Measurements from ENCODE around the gene NOL6.
A peak's percentile ranks its signal among the peaks of the same experiment; 100 is the strongest.

Gene NOL6

DNA sequence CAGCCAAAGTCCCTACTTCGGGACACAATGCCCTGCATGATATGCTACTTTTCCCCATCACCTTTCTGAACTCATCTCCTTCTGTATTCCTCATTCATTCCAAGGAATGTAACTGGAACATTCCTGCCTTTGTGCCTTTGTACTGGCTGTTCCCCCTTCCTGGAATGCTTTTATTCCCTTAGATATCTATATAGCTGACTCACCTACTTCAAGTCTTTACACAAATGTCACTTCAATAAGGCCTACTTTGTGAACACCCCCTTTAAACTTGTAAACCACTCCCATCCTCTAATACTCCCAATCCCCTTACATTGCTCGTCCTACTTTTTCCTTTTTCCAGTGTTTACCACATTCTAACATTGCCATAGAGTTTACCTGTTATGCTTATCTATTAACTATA is 2.4 kb downstream of the NOL6 start:
- no peak for DNase-seq (ENCODE audit: insufficient read length, low spot score)
- TF ChIP-seq TAF1 (IDR thresholded peaks at IDR 0.05; ENCODE audit: low read depth, low read length) (no peak), POLR2A (IDR thresholded peaks at IDR 0.05; ENCODE audit: low read depth, low read length) (no peak), POLR2AphosphoS5 (IDR thresholded peaks at IDR 0.05; ENCODE audit: low read depth, low read length) (no peak), SPI1 (IDR thresholded peaks at IDR 0.05; ENCODE audit: low read depth, low read length) (no peak), PAX5 (IDR thresholded peaks at IDR 0.05; ENCODE audit: insufficient read depth, low read length, severe bottlenecking) (no peak), POU2F2 (IDR thresholded peaks at IDR 0.05; ENCODE audit: low read depth, low read length) (no peak)
- no peak for FAIRE-seq

GRCh38 chr9:33469891-33470290 is 3.8 kb downstream of the NOL6 start:
- DNase-seq (ENCODE audit: insufficient read length, low spot score) = no peak
- FAIRE-seq = no peak
- no peak for TF ChIP-seq POLR2A (IDR thresholded peaks at IDR 0.05; ENCODE audit: low read depth, low read length)
- no peak for TF ChIP-seq POLR2AphosphoS5 (IDR thresholded peaks at IDR 0.05; ENCODE audit: low read depth, low read length)
- no peak for TF ChIP-seq SPI1 (IDR thresholded peaks at IDR 0.05; ENCODE audit: low read depth, low read length)
- TF ChIP-seq PAX5 (IDR thresholded peaks at IDR 0.05; ENCODE audit: insufficient read depth, low read length, severe bottlenecking) = no peak
- TF ChIP-seq POU2F2 (IDR thresholded peaks at IDR 0.05; ENCODE audit: low read depth, low read length) = no peak
- no peak for TF ChIP-seq TAF1 (IDR thresholded peaks at IDR 0.05; ENCODE audit: low read depth, low read length)

DNA sequence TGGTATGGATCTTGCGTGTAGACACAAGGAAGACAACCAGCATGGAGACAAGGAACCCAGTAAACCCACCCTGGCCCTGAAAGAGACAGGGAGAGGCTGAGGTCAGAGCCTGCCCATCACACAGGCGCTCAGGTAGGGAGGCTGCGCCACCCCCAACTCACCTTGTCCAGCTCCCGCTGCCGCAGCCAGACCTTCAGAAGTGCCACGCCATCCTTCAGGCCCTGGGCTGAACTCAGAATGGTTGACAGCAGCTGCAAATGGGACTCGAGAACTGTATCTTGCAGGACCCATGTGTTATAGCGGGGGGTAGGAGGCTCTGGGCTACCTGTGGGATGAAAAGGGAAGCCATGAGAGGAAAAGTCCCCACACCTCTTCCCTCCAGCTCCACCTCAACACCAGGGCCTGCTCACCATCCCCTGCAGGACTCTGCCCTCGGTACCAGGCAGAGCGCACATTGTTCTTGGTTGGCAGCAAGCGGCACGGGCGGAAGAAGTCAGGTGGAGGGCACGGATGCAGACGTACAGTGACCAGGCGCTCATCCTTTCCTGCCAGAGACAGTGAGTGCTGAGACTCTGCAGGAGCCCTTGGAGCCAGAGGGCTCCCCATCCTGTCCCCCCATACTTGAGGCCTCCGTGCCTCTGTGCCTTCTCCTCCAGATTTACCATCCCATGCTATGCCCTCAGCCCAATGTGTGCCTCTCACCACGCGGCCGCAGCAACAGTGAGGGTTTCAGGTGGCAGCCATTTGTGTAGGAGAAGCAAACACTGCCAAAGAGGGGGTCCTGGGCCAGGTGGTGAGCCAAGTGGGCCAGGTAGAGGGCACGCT is 4.7 kb downstream of the NOL6 start:
- FAIRE-seq (no peak), DNase-seq (ENCODE audit: insufficient read length, low spot score) (no peak)
- no peak for TF ChIP-seq POU2F2 (IDR thresholded peaks at IDR 0.05; ENCODE audit: low read depth, low read length)
- no peak for TF ChIP-seq TAF1 (IDR thresholded peaks at IDR 0.05; ENCODE audit: low read depth, low read length)
- TF ChIP-seq POLR2AphosphoS5 (IDR thresholded peaks at IDR 0.05; ENCODE audit: low read depth, low read length) = no peak
- TF ChIP-seq POLR2A (IDR thresholded peaks at IDR 0.05; ENCODE audit: low read depth, low read length) = no peak

DNA sequence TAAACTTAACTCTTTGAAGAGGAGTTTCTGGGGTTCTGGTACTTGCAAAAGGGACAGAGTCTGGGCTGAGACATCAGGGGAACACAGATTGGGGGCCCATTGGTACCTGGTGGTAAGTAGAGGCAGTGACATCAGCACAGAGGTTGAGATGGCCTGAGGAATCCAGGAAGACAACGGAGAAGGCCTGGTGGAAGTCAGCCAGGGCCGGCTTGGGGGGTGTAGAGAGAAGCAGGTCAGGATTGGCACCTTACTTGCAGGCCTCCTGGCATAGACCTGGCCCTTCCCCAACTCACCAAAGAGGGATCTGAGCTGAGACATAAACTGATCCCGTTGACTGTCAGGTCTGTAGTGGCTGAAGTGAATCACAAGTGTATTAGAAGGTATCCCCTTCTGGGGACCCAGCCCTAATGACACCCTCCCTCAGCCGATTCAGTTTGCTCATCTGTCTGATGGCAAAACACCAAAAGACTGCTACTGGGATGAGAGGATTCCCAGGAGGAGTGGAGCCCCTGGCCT is 5.5 kb downstream of the NOL6 start:
- FAIRE-seq (no peak), DNase-seq (ENCODE audit: insufficient read length, low spot score) (no peak)
- TF ChIP-seq POU2F2 (IDR thresholded peaks at IDR 0.05; ENCODE audit: low read depth, low read length) (no peak), POLR2AphosphoS5 (IDR thresholded peaks at IDR 0.05; ENCODE audit: low read depth, low read length) (no peak), TAF1 (IDR thresholded peaks at IDR 0.05; ENCODE audit: low read depth, low read length) (no peak), POLR2A (IDR thresholded peaks at IDR 0.05; ENCODE audit: low read depth, low read length) (no peak), PAX5 (IDR thresholded peaks at IDR 0.05; ENCODE audit: insufficient read depth, low read length, severe bottlenecking) (no peak)

DNA sequence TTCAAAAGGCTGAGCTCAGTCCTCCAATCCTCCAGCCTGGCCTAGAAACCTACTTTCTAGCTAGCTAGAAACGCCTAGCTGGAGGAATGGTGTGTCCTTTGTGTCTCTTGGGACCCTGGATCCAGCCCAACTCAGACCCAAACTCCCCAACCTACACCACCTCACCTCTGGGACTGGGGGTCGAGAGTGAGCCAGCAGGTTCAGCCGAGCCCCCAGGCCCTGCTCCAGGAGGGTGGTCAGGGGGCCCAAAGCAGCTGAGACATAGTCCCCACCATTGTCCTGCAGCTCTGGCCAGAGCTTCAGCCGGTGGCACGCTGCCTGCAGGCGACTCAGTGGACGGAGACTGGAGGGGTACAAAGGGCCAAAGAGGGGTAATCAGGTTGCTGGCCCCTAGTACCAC is 6.2 kb downstream of the NOL6 start:
- FAIRE-seq = no peak
- TF ChIP-seq SPI1 (IDR thresholded peaks at IDR 0.05; ENCODE audit: low read depth, low read length) (no peak), POLR2AphosphoS5 (IDR thresholded peaks at IDR 0.05; ENCODE audit: low read depth, low read length) (no peak), POLR2A (IDR thresholded peaks at IDR 0.05; ENCODE audit: low read depth, low read length) (no peak), PAX5 (IDR thresholded peaks at IDR 0.05; ENCODE audit: insufficient read depth, low read length, severe bottlenecking) (no peak), TAF1 (IDR thresholded peaks at IDR 0.05; ENCODE audit: low read depth, low read length) (no peak), POU2F2 (IDR thresholded peaks at IDR 0.05; ENCODE audit: low read depth, low read length) (no peak)
- no peak for DNase-seq (ENCODE audit: insufficient read length, low spot score)

- peak; percentile 41 for FAIRE-seq
- TF ChIP-seq POLR2AphosphoS5 (IDR thresholded peaks at IDR 0.05; ENCODE audit: low read depth, low read length) (no peak), POU2F2 (IDR thresholded peaks at IDR 0.05; ENCODE audit: low read depth, low read length) (no peak), TAF1 (IDR thresholded peaks at IDR 0.05; ENCODE audit: low read depth, low read length) (no peak), PAX5 (IDR thresholded peaks at IDR 0.05; ENCODE audit: insufficient read depth, low read length, severe bottlenecking) (no peak), POLR2A (IDR thresholded peaks at IDR 0.05; ENCODE audit: low read depth, low read length) (no peak), SPI1 (IDR thresholded peaks at IDR 0.05; ENCODE audit: low read depth, low read length) (no peak)
Observed at GRCh38 chr9:33466565-33467495, 6.9 kb downstream of the NOL6 start.

GRCh38 chr9:33465596-33466564 is 7.8 kb downstream of the NOL6 start:
- no peak for TF ChIP-seq SPI1 (IDR thresholded peaks at IDR 0.05; ENCODE audit: low read depth, low read length)
- TF ChIP-seq POLR2A (IDR thresholded peaks at IDR 0.05; ENCODE audit: low read depth, low read length) = no peak
- TF ChIP-seq POLR2AphosphoS5 (IDR thresholded peaks at IDR 0.05; ENCODE audit: low read depth, low read length) = no peak
- TF ChIP-seq PAX5 (IDR thresholded peaks at IDR 0.05; ENCODE audit: insufficient read depth, low read length, severe bottlenecking) = no peak
- no peak for TF ChIP-seq TAF1 (IDR thresholded peaks at IDR 0.05; ENCODE audit: low read depth, low read length)
- TF ChIP-seq POU2F2 (IDR thresholded peaks at IDR 0.05; ENCODE audit: low read depth, low read length) = no peak
- FAIRE-seq = no peak
- DNase-seq (ENCODE audit: insufficient read length, low spot score) = peak; percentile 12

More at GRCh38 chr9:33466565-33467495, 6.9 kb downstream of the NOL6 start:
- DNase-seq (ENCODE audit: insufficient read length, low spot score) = peak; percentile 81

DNA sequence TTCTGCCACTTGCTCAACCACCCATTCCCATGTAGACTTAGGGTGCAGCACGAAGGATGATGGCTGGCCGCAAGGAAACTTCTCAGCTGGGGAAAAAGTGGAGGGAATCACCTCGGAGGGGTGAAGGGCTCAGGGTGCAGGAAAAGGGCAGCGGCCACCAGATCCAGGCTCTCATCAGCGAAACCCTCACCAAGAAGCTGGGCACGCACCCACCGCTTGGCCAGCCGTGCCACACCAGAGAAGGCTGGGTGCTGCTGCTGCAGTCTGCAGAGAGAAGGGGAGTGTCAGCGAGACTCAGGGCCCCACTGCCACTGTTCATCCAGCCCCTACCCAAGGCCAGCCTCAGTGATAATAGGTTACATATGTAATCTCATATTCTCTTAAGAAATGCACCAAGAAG is 8.6 kb downstream of the NOL6 start:
- TF ChIP-seq PAX5 (IDR thresholded peaks at IDR 0.05; ENCODE audit: insufficient read depth, low read length, severe bottlenecking) (no peak), POLR2A (IDR thresholded peaks at IDR 0.05; ENCODE audit: low read depth, low read length) (no peak), TAF1 (IDR thresholded peaks at IDR 0.05; ENCODE audit: low read depth, low read length) (no peak), POLR2AphosphoS5 (IDR thresholded peaks at IDR 0.05; ENCODE audit: low read depth, low read length) (no peak), POU2F2 (IDR thresholded peaks at IDR 0.05; ENCODE audit: low read depth, low read length) (no peak), SPI1 (IDR thresholded peaks at IDR 0.05; ENCODE audit: low read depth, low read length) (no peak)
- no peak for FAIRE-seq
- no peak for DNase-seq (ENCODE audit: insufficient read length, low spot score)
